Heart right ventricle (tissue), 16 donors: ENCODE measurements around the gene CATSPERZ. TPM values are rescaled to one million over a fixed set of nuclear protein-coding genes. Genes with fewer than 3 reads are reported as not detected.

Experiments used
- ATAC-seq, 8 donors: fragments of 200-7000 bp; cut with Tn5 transposase; one replicate each; pipeline ENCODE4 v1.9.1; 2020; ENCODE audit warnings: mild to moderate bottlenecking in 8 of 8, moderate library complexity in 8 of 8, moderate number of reproducible peaks in 1 of 8
- DNase-seq, 2 donors: peaks; one replicate each; pipeline ENCODE4 v3.0.0-alpha.2; 2020
- H3K27ac ChIP-seq, 10 donors: fragments of 200-600 bp; sonication (generic) in 2 of 10; one replicate each; pipeline versions ENCODE4 v1.5.0 to v1.8.0; 2020 to 2022; ENCODE audit warnings: mild to moderate bottlenecking in 3 of 10
- H3K27me3 ChIP-seq, 7 donors: fragments of 200-600 bp; one replicate each; pipeline ENCODE4 v1.8.0; 2021 to 2022; ENCODE audit warnings: mild to moderate bottlenecking in 2 of 7
- H3K36me3 ChIP-seq, 9 donors: fragments of 200-600 bp; sonication (generic) in 1 of 9; one replicate each; pipeline versions ENCODE4 v1.5.0 to v1.8.0; 2020 to 2022; ENCODE audit warnings: mild to moderate bottlenecking in 2 of 9
- H3K4me1 ChIP-seq, 9 donors: fragments of 200-600 bp; sonication (generic) in 1 of 9; one replicate each; pipeline versions ENCODE4 v1.5.0 to v1.8.0; 2020 to 2022; ENCODE audit warnings: mild to moderate bottlenecking in 4 of 9
- H3K4me3 ChIP-seq, 10 donors: fragments of 200-600 bp; sonication (generic) in 2 of 10; one replicate each; pipeline versions ENCODE4 v1.5.0 to v1.8.0; 2020 to 2022; ENCODE audit warnings: mild to moderate bottlenecking in 7 of 10, moderate library complexity in 2 of 10
- H3K9me3 ChIP-seq, 11 donors: fragments of 200-600 bp in 10 of 11; sonication (generic) in 2 of 11; one replicate each; pipeline versions ENCODE4 v1.5.0 to v1.8.0; 2013 to 2022; ENCODE audit warnings: mild to moderate bottlenecking in 2 of 11, control low read depth in 1 of 11, moderate library complexity in 1 of 11
- CTCF ChIP-seq, 9 donors: fragments of 200-600 bp; sonication (generic) in 2 of 9; IDR thresholded peaks; one replicate each; pipeline versions ENCODE4 v1.5.0 to v1.8.0; 2021 to 2022; ENCODE audit warnings: antibody characterized with exemption in 9 of 9, mild to moderate bottlenecking in 5 of 9, moderate library complexity in 1 of 9
- WGBS, 2 donors: extraction: QIAGEN DNeasy Blood & Tissue Kit; methylation state at CpG; one replicate each; pipeline ENCODE4 v1.1.7; 2013; ENCODE audit warnings: inconsistent platforms in 1 of 2; 5-methylcytosine and 5-hydroxymethylcytosine counted together
- intact Hi-C, 10 donors: fragments of 100-400 bp; cut with DNase I; formaldehyde crosslinking; loops; one replicate each; pipeline versions ENCODE4 v1.11.1 to v1.14.2; 2022
- polyA plus RNA-seq, 2 donors: library from polyadenylated mRNA; stranded (reverse); fragments of 200-250 nt; gene quantifications; one replicate each; pipeline ENCODE4 v1.2.3, GENCODE V29; 2013
- total RNA-seq, 10 donors: library from RNA; stranded (reverse); fragmentation: NEBNext Ultra II Directional in 3 of 10; extraction: Animal tissue kit (Norgen Biotek cat#: 25700) in 3 of 10; gene quantifications; one replicate each; pipeline versions ENCODE4 v1.2.1 to v1.2.4, GENCODE V29; 2021 to 2023
- donor health status: Arrhythmogenic right ventricular cardiomyopathy.
- donor health status: ischemic (EF 13 %, LVEDD 7.1; RV severe dilation, severe dysfunction).
- donor health status: healthy with polysubstance abuse.
- donor health status: DM: no; HTN: yes; CAD: no.
- donor health status: DM: no; HTN: no; CAD: no.
- donor health status: ischemic (EF 25% LVEDD 6.9; RV normal size, moderate dysfunction).
- donor health status: ischemic (EF 25% LVEDD 5.7; RV mildly dilated, moderate dysfunction).
- donor health status: healthy.
- donor health status: DM: yes; HTN: yes; CAD: no.
- donor health status: Ischemic cardiomyopathy.
- donor health status: ischemic (EF 35%, LVEDD 5.7; RV mildly dilated, moderate dysfunction).
- donor health status: nonischemic (EF 11% LVEDD 7.7; RV severe dilation, severe dysfunction).
- donor health status: DM: yes; HTN: yes; CAD: no.
- donor health status: PGD.
- donor health status: ischemic (EF 29% LVEDD 5.4; RV normal size, mild dysfunction).
- donor health status: nonischemic (EF 23%, LVEDD 6.1; RV moderate dilation, normal function).

CATSPERZ gene
- total and polyA plus RNA-seq, 12 donors = 0.10 TPM; not detected in 11

GRCh38 chr11:64316672-64317324 is 16.6 kb downstream of the CATSPERZ start:
- peaks cover 8 to 57% (median 38%) of the 10 kb centered on the region in 9 donors for H3K4me1 ChIP-seq
- peak in 2 of 8 donors; percentile 0 to 3 for ATAC-seq

GRCh38 chr11:64317325-64317960 is 17.3 kb downstream of the CATSPERZ start, which contains the start of gene TRMT112:
Gene TRMT112 (minus strand): TSS chr11:64317559. CDS start chr11:64317526, 33 bp downstream.
- DNase-seq (peak; percentile 91 to 98), ATAC-seq (peak; percentile 78 to 93 (median 88))
- intact Hi-C loops = loop anchor here in 6 of 10 donors (1.0 to 5.0 kb wide), 3 partner anchors 12 to 40 kb away; partner anchors contain the start of genes RPS6KA4 (in 4 of the 6) and ESRRA (in 1 of the 6)
- Histone ChIP-seq H3K36me3 (peaks cover 0 to 55% (median 19%) of the 10 kb centered on the region in 9 donors), H3K27me3 (no peaks in the 10 kb centered on the region), H3K4me1 (peaks cover 8 to 53% (median 37%) of the 10 kb centered on the region in 9 donors), H3K9me3 (no peaks in the 10 kb centered on the region), H3K27ac (peak within 1 kb of the TSS; percentile 91 to 100 (median 98)), H3K4me3 (peak within 1 kb of the TSS; percentile 45 to 94 (median 82))
- WGBS, 2 donors = 0% methylated on average over 43 of the region's 43 CpGs
- no peak for TF ChIP-seq CTCF (IDR thresholded peaks at IDR 0.05)

More at GRCh38 chr11:64316672-64317324, 16.6 kb downstream of the CATSPERZ start:
- H3K9me3 ChIP-seq = no peaks in the 10 kb centered on the region
- DNase-seq = no peak
- H3K27ac ChIP-seq = peak overlapping the region; percentile 91 to 100 (median 98)
- H3K27me3 ChIP-seq = no peaks in the 10 kb centered on the region
- H3K4me3 ChIP-seq = peak overlapping the region; percentile 45 to 94 (median 81)
- peak in 1 of 9 donors; percentile 13 for TF ChIP-seq CTCF (IDR thresholded peaks at IDR 0.05)
- intact Hi-C loops = loop anchor here in 6 of 10 donors (1.0 to 5.0 kb wide), 3 partner anchors 11 to 41 kb away; partner anchors contain the start of genes RPS6KA4 (in 4 of the 6) and ESRRA (in 1 of the 6)
- 7 to 9% methylated on average over 32 of the region's 32 CpGs for WGBS, 2 donors
- H3K36me3 ChIP-seq = peaks cover 0 to 49% (median 19%) of the 10 kb centered on the region in 9 donors

DNA sequence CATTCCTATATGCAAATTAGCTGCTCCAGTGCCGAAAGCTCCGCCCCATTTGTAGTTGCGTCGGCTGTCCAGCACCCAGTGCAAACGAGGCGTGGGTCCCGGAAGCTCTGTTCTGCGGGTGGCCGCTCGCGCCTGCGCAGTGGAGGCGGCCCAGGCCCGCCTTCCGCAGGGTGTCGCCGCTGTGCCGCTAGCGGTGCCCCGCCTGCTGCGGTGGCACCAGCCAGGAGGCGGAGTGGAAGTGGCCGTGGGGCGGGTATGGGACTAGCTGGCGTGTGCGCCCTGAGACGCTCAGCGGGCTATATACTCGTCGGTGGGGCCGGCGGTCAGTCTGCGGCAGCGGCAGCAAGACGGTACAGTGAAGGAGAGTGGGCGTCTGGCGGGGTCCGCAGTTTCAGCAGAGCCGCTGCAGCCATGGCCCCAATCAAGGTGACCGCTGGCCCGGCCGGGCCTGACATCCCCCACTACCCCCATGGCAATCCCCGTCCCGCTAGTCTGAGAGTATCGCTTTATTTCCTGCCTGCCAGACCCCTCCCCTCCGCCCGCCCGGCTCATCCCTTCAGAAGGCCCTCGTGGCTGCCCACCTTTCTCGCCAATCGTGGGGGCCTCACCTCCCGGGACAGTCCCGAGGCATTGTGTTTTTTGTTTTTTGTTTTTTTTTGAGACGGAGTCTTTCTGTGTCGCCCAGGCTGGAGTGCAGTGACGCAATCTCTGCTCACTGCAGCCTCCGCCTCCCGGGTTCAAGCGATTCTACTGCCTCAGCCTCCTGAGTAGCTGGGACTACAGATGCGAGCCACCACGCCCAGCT is 18.0 kb downstream of the CATSPERZ start, which contains the start of gene PRDX5:
PRDX5 (plus strand) TSS at position 161 of the 805 bp plus-strand sequence; CDS start at position 256, 95 bp downstream.
- peaks cover 0 to 62% (median 19%) of the 10 kb centered on the region in 9 donors for H3K36me3 ChIP-seq
- peak; percentile 87 to 96 (median 93) for ATAC-seq
- DNase-seq = peak; percentile 96 to 97
- WGBS, 2 donors = 0% methylated on average over 59 to 61 of the region's 61 CpGs
- intact Hi-C loops = loop anchor here in 7 of 10 donors (1.0 to 5.0 kb wide), 5 partner anchors 13 to 39 kb away; partner anchors contain the start of genes RPS6KA4 (in 4 of the 7) and ESRRA (in 1 of the 7)
- no peaks in the 10 kb centered on the region for H3K27me3 ChIP-seq
- no peaks in the 10 kb centered on the region for H3K9me3 ChIP-seq
- peak within 1 kb of the TSS; percentile 91 to 100 (median 98) for H3K27ac ChIP-seq
- H3K4me3 ChIP-seq = peak within 1 kb of the TSS; percentile 45 to 94 (median 82)
- peaks cover 5 to 46% (median 31%) of the 10 kb centered on the region in 9 donors for H3K4me1 ChIP-seq
- TF ChIP-seq CTCF (IDR thresholded peaks at IDR 0.05) = peak in 7 of 9 donors; percentile 34 to 71 (median 55)
